ENCODE results near the gene PCDH17. TPM values are rescaled to one million over a fixed set of nuclear protein-coding genes. Genes with fewer than 3 reads are reported as not detected.
A peak's percentile ranks its signal among the peaks of the same experiment; 100 is the strongest.

The PCDH17 gene
- total and polyA plus RNA-seq, 7 donors, result 0.18 to 1.4 (median 0.53) TPM

GRCh38 chr13:57633950-57634838, 2.6 kb downstream of the PCDH17 start:
- intact Hi-C loops (cut with DNase I), result no loop called here
- H3K27me3 ChIP-seq (ENCODE audit: insufficient read depth in 3 of 3, low read length in 2 of 3), result peaks cover 0 to 53% (median 30%) of the 10 kb centered on the region in 3 donors

GRCh38 chr13:57634839-57635165, 3.3 kb downstream of the PCDH17 start:
- DNase-seq (peak in 1 of 2 donors; percentile 47), ATAC-seq (no peak)
- H3K4me3 ChIP-seq, result peak overlapping the region; percentile 67
- intact Hi-C loops (cut with DNase I), result no loop called here
- no peaks in the 10 kb centered on the region for H3K36me3 ChIP-seq (ENCODE audit: insufficient read depth in 1 of 2, low read depth in 1 of 2)
- H3K4me1 ChIP-seq, result peaks cover 8% of the 10 kb centered on the region
- H3K9me3 ChIP-seq, result no peaks in the 10 kb centered on the region
- 5 to 7% (median 7%) methylated on average over 15 of the region's 15 CpGs for WGBS, 3 donors
- no peak for TF ChIP-seq CTCF (IDR thresholded peaks at IDR 0.05)
- H3K27ac ChIP-seq, result no peak overlapping the region
- peaks cover 0 to 50% (median 27%) of the 10 kb centered on the region in 3 donors for H3K27me3 ChIP-seq (ENCODE audit: insufficient read depth in 3 of 3, low read length in 2 of 3)

More at GRCh38 chr13:57633950-57634838, 2.6 kb downstream of the PCDH17 start:
- no peaks in the 10 kb centered on the region for H3K9me3 ChIP-seq
- H3K27ac ChIP-seq, result no peak overlapping the region
- H3K36me3 ChIP-seq (ENCODE audit: insufficient read depth in 1 of 2, low read depth in 1 of 2), result no peaks in the 10 kb centered on the region
- peak overlapping the region; percentile 67 for H3K4me3 ChIP-seq
- no peak for DNase-seq
- no peak for TF ChIP-seq CTCF (IDR thresholded peaks at IDR 0.05)
- peaks cover 10% of the 10 kb centered on the region for H3K4me1 ChIP-seq
- 2 to 3% (median 2%) methylated on average over 75 to 78 of the region's 78 CpGs for WGBS, 3 donors
- ATAC-seq, result no peak

- DNase-seq (no peak), ATAC-seq (no peak)
- H3K4me3 ChIP-seq, result peak overlapping the region; percentile 67
- TF ChIP-seq CTCF (IDR thresholded peaks at IDR 0.05), result no peak
- WGBS, 3 donors, result 41 to 51% (median 42%) methylated on average over 2 of the region's 2 CpGs
- H3K9me3 ChIP-seq, result no peaks in the 10 kb centered on the region
- H3K27me3 ChIP-seq (ENCODE audit: insufficient read depth in 3 of 3, low read length in 2 of 3), result peaks cover 0 to 42% (median 25%) of the 10 kb centered on the region in 3 donors
- H3K36me3 ChIP-seq (ENCODE audit: insufficient read depth in 1 of 2, low read depth in 1 of 2), result no peaks in the 10 kb centered on the region
- no peaks in the 10 kb centered on the region for H3K4me1 ChIP-seq
- intact Hi-C loops (cut with DNase I), result no loop called here
- H3K27ac ChIP-seq, result no peak overlapping the region
These were observed 4.1 kb downstream of the PCDH17 start for GRCh38 chr13:57635541-57636085.

GRCh38 chr13:57636816-57637215, 5.3 kb downstream of the PCDH17 start:
- no peaks in the 10 kb centered on the region for H3K4me1 ChIP-seq
- intact Hi-C loops (cut with DNase I), result no loop called here
- 61 to 73% (median 66%) methylated on average over 2 of the region's 2 CpGs for WGBS, 3 donors
- no peaks in the 10 kb centered on the region for H3K9me3 ChIP-seq
- no peak overlapping the region for H3K4me3 ChIP-seq
- H3K27me3 ChIP-seq (ENCODE audit: insufficient read depth in 3 of 3, low read length in 2 of 3), result peaks cover 0 to 30% (median 18%) of the 10 kb centered on the region in 3 donors
- DNase-seq (no peak), ATAC-seq (no peak)
- TF ChIP-seq CTCF (IDR thresholded peaks at IDR 0.05), result no peak
- no peaks in the 10 kb centered on the region for H3K36me3 ChIP-seq (ENCODE audit: insufficient read depth in 1 of 2, low read depth in 1 of 2)
- H3K27ac ChIP-seq, result no peak overlapping the region

All from psoas muscle (tissue), 8 donors.